ENCODE measurements around the gene OTOS.

OTOS gene

DNA sequence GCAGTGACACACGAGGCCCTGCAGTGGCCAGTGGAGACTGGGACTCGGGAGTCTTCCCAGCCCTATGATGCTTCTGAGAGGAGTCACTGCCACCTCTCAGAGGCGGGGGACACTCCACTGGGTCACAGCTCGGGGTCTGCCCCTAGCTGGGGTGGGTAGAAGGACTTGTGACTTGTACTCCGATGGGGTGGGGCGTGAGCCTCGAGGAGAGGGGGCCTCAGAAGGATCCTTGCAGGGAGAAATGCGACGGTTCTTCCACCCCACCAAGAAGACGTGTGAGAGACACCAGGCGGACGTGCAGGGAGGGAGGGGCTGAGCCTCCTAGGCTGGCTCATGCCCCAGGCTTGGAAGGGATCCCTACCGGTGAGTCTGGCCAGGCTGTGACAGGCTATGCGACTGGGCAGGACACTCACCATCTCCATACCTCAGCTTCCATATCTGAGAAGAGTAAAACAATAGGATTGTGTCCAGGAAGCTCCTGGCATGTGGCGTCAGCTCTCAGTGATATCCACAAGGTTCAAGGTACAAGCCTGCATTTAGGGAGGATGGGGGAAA is 11.1 kb upstream of the OTOS start:
- no peak for DNase-seq (ENCODE audit: low spot score)

DNA sequence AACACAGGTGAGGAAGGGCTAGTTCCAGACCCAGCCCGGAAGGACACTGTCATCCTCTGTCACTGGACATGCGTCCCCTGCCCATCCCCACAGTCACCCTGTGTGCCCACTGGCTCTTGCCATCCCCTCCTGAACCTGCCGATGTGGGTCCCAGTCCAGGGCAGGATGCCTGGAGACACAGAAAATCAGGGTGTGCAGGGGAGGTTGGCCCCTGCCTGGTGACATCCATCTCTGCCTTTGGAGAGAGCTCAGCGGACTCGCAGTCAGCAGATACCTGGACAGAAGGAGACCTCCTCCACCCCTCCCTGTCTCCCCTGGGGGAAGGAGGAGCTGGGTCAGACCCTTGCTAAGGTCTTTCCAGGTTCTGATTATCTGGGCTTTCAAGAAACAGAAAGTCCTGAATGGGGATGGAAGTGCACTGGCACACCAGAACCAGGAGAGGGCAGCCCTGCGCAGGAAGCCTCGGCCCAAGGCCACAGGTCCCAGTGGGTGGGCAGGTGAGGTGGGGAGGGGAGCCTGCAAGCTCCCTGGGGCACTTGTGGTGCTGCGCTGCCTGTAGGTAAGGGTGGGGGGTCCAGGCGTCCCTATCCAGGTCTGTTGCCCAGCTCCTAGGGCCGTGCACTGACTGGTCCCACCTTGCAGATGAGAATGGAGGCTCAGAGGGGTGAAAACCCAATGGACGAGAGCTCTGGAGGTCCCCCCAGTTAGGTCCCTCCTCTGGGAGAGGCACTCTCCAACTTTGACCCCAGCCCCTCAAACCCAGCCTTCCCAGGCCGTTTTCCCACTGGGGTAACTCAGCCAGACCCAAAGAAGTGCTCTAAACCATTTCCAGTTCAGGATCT is 9.7 kb upstream of the OTOS start:
- peak; percentile 86 for DNase-seq (ENCODE audit: low spot score)

- no peak for DNase-seq (ENCODE audit: low spot score)
Observed at GRCh38 chr2:240147911-240148587, 7.6 kb upstream of the OTOS start.

- no peak for DNase-seq (ENCODE audit: low spot score)
Observed at GRCh38 chr2:240147382-240147781, 6.9 kb upstream of the OTOS start.

- DNase-seq (ENCODE audit: low spot score), result no peak
Observed at GRCh38 chr2:240146627-240147278, 6.3 kb upstream of the OTOS start.

- no peak for DNase-seq (ENCODE audit: low spot score)
Observed at GRCh38 chr2:240146141-240146561, 5.7 kb upstream of the OTOS start.

DNA sequence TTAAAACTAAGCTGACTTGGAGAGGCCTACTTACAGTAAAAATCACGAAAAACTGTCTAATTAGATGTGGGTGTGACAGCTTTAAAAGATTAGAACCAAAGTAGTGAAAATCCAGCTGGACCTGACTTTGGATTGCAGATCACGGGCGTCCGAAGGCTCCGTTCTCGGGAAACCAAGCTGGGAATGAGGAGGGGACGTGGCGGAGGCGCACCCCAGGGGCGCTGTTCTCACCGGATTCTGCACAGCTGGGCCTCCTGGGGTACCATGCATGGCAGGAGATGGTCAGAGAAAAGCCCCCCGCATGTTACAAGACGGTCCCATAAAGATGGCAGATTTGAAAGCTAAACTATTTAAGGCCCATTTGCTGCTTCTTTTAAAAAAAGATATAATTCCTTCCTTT is 5.0 kb upstream of the OTOS start:
- no peak for DNase-seq (ENCODE audit: low spot score)

GRCh38 chr2:240144649-240145261 is 4.3 kb upstream of the OTOS start:
- no peak for DNase-seq (ENCODE audit: low spot score)

DNA sequence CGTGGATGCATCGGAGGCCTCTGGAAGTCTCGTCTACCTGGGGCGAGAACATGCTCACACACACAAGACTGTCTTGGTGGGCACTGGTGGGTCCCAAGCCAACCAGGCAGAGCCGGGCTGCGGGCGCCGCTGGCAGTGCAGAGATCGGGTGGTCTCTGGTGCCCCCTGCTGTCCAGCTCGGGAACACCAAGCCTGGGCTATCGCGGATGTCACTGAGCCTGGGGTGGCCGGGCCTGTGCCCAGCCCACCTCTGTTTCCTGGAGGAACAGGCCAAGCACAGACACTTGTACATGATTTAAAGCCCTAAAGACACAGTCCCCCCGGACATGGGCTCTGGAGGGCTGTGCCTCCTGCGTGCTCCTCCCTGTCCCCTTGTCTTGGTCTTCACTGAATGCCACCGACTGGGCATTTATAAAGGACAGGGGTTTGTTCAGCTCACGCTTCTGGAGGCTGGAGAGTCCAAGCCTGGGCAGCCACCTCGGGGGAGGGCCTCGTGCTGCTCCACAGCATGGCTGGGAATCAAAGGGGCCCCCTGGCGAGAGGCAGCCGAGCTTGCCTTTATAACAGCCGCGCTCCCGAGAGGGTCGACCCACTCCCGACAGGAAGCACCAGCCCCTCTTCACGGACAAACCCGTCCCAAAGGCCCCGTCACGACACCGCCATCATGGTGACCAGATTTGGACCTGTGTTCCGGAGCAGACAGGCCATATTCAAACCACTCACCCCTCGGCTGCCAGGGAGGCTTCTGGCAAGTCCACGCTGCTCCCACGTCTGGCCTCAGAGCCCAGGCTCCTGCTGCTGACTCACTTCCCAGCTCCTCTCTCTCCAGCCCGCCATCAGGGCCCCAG is 3.6 kb upstream of the OTOS start:
- DNase-seq (ENCODE audit: low spot score), result peak; percentile 88

GRCh38 chr2:240143276-240143675 is 2.8 kb upstream of the OTOS start:
- no peak for DNase-seq (ENCODE audit: low spot score)

GRCh38 chr2:240142859-240143258 is 2.4 kb upstream of the OTOS start:
- DNase-seq (ENCODE audit: low spot score), result no peak

DNA sequence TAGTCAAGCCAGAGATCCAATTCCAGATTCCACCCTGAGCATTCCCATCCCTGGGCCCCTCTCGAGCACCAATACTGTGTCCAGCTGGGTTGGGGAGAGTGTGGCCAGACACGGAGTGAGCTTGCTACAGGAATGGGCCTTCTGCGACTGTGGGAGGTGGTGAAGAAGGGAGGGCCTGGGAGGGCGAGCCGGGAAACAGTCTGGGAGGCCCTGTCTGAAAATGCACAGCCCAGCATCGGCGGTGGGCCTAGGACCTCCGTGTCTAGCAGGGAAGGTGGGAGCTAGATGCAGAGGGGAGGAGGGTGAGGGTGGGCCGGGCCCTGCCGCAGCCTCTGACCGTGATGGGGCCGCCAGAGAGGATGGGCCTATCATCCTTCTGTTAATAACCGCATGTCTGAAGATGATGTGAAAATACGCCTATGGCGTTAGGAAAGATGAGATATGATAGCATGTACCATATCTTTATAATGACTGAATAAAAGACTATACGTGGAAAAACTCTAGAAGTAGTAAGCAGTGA is 1.9 kb upstream of the OTOS start:
- DNase-seq (ENCODE audit: low spot score), result no peak

GRCh38 chr2:240141736-240142135 is 1.3 kb upstream of the OTOS start:
- no peak for DNase-seq (ENCODE audit: low spot score)

GRCh38 chr2:240140920-240141319 is 462 bp upstream of the OTOS start:
- DNase-seq (ENCODE audit: low spot score), result no peak

DNA sequence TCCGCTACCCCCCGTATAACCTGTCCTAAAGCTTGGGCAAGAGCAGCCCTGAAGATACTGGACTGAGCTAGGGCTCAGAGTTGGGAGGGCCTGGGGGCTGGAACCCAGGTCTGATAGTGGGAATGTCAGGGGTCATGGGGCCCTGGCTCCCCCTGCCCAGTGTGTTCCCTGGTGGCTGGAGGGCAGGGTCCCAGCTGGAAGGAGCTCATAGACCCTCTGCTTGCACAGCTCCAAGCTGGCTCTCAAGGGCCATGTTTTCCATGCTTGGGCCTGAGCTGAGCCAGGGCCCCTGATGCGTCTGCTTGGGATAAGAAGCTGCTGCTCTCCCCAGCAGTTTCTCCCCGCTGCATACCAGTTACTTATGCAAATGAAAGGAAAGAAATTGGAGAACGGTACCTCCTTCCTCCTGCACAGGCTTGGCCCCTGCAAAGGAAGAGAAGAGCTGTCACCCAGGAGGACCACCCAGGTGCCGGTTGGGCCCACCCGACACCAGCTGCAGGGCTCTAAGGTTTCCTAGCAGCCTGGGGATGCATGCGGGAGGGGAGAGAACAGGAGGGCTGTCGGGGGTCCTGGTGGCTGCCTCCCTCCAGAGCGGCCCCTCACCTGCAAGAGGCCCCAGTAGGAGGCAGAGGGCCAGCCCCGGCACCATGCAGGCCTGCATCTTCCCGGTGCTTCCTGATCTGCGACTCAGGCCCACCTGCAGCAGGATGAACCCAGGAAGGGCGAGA is 628 bp downstream of the OTOS start:
- no peak for DNase-seq (ENCODE audit: low spot score)

- DNase-seq (ENCODE audit: low spot score), result no peak
Observed at GRCh38 chr2:240139011-240139441, 1.4 kb downstream of the OTOS start.

DNA sequence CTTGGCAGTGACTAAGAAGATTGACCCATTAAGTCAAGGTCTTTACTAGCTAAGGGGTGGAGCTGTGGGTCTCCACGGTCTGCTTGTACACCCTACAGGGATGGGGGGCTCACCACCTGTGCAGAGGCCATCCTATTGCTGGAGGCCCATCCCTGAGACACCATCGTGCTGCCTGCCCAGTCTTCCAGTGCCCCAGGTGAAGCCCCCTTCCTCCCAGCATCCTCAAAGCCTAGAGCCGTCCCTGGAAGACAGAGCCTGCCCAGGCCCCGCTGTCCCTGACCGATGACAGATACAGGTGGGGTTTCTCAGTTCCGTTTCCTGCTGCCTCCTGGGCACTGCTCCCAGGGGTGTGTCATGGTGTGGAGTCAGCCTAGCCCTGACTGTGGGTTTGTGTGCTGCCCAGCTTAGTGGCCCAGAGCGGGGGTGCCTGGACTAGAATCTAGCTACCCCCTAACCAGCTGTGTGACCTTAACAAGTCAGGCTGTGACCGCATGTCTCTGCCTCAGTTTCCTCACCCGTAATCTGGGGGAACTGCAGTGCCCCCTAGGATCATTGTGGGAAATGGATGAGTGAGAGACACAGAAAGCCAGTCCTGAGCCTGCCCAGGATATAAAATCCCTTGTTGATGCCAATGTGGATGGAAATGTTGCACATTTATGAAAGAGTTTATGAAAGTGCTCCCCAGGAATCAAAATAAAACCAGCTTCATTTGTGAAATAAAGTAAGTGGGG is 2.0 kb downstream of the OTOS start:
- DNase-seq (ENCODE audit: low spot score), result no peak

- DNase-seq (ENCODE audit: low spot score), result no peak
Observed at GRCh38 chr2:240137596-240138253, 2.7 kb downstream of the OTOS start.

DNA sequence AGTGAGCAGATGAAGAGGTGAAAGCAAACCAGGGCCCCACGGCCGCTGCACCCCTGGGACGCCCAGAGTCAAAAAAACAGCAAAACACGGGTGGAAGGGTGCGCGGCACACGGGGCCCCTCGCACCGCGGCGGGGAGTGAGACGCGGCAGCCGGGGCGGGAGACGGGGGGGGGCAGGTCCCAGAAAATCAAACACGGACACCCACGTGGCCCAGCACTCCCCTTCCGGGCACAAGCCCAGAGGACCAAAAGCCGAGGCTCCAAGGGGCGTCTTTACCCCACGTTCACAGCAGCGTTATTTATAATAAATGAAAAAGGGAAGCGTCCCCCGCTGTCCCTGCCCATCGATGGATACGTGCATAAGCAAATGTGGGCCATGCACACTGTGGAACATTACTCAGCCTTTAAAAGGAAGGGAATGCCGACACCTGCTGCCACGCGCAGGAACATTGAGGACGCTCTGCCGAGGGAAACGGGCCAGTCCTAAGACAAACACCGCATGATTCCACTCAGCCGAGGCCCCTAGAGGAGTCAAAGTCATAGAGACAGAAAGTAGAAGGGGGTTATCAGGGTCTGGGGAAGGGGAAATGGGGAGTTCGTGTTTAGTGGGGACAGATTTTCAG is 3.7 kb downstream of the OTOS start:
- DNase-seq (ENCODE audit: low spot score), result no peak

Measured in hepatic stellate cell (primary cell).